Epithelial cell of proximal tubule (primary cell): ENCODE results near the gene LRIG1. TPM values are rescaled to one million over a fixed set of nuclear protein-coding genes. Genes with fewer than 3 reads are reported as not detected.

Experiments
- DNase-seq: peaks from one replicate; pipeline ENCODE4 v3.0.0-alpha.2; 2011; ENCODE audit warnings: low read depth
- H3K4me3 ChIP-seq: 2 replicates; pipeline ENCODE4 v1.5.1; 2011; ENCODE audit warnings: low read depth, mild to moderate bottlenecking, low read length
- CTCF ChIP-seq: conservative IDR thresholded peaks from 2 replicates; pipeline ENCODE4 v1.5.1; 2012; ENCODE audit warnings: low read depth, mild to moderate bottlenecking, low read length
- total RNA-seq: library from RNA; depleted of rRNA; stranded (reverse); fragments of >200 nt; gene quantifications from 2 replicates; pipeline ENCODE4 v1.2.3, GENCODE V29; 2015

The LRIG1 gene
- total RNA-seq, 1 donor from 2014 or later = 10.0 TPM

DNA sequence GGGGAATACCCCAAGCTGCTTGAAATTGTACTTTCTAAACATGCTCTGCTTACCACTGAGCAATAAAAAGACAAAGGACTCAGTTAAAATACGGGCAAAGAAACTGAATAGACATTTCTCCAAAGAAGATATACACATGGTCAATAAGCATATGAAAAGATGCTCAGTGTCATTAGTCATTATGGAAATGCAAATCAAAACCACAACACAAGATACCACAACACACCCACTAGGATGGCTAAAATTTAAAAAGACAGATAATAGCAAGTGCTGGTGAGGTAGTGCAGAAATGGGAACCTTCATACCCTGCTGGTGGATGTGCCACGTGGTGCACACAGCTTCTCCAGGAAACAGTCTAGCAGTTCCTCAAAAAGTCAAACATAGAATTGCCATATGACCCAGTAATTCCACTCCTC is 21.3 kb downstream of the LRIG1 start:
- DNase-seq = no peak
- TF ChIP-seq CTCF = no peak

DNA sequence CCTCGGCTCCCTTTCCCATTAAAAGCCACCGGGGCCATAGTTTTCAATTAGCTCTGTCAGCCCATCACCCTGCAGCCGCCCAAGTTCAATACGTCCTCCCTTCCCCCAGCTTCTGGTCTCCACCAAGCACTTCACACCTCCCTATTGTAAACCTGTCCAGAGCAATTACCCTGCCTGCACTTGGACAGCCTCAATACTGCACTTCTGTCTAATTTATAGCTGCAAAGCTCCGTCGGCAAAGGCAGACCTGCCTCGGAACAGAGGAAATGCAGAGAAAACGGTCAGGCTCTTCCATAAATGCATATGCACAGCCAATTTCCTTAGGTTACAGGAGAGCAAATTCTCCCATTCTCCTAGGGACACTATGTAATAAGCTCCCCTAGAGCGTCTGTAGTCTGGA is 21.9 kb downstream of the LRIG1 start:
- DNase-seq = no peak
- H3K4me3 ChIP-seq = no peak overlapping the region
- TF ChIP-seq CTCF = no peak

More for the DNA sequence above, 21.3 kb downstream of the LRIG1 start:
- no peak overlapping the region for H3K4me3 ChIP-seq

GRCh38 chr3:66477856-66478255 is 23.0 kb downstream of the LRIG1 start:
- DNase-seq = no peak
- H3K4me3 ChIP-seq = no peak overlapping the region
- TF ChIP-seq CTCF = no peak

DNA sequence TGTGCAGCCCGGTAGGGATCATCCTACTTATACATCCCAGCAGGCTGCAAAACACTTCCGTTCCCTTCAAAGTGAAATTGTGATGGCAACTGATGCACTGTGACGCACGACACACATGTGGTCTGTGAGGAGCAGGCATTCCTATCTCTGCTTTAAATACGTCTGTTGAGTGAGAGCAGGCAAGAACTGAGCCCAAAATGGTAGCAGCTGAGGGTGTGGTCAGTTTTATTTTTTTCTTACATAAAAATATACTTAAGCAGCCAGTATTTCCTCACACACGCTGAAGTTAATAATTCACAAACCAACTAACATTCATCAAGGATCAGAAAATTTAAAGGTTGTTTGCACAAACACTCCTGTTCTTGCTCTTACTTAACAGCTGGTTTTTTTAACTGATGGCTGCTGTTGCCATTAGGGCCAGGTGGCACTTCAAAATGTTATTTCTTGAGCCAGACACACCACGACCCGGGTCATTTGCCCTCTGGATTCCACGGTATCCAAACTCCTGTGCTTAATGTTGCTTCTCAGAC is 23.9 kb downstream of the LRIG1 start:
- H3K4me3 ChIP-seq = no peak overlapping the region
- no peak for TF ChIP-seq CTCF
- DNase-seq = no peak

DNA sequence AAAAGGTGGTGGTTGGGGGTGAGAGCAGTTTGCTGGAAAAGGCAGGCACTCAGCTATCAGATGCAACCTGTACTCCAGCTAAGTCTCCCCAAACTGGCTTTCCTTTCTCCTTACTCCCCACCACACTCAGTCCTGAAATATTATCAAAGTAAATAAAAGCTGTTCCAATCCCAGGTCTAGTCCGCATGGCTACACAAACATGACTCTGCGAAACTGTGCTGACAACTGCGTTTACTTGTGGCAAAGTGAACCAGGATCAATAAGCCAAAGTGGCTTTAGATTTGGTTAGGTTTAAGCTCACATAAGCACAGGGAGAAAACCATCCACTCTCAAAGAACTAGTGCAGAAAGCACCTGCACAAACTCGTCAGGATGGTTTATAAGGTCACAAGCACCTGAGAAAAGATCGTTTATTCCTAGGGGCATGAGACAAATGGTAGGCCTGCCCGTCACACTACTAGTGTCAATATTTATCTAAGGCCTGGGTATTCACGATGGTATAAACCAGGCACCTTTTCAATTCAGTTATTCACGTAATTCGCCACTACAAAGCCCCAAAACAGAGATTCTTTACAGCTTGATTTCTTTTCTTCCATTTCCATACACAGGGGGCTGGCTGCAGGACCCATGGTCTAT is 25.3 kb downstream of the LRIG1 start:
- no peak overlapping the region for H3K4me3 ChIP-seq
- no peak for DNase-seq
- TF ChIP-seq CTCF = no peak

GRCh38 chr3:66473692-66474091 is 27.1 kb downstream of the LRIG1 start:
- H3K4me3 ChIP-seq = no peak overlapping the region
- DNase-seq = no peak
- no peak for TF ChIP-seq CTCF

DNA sequence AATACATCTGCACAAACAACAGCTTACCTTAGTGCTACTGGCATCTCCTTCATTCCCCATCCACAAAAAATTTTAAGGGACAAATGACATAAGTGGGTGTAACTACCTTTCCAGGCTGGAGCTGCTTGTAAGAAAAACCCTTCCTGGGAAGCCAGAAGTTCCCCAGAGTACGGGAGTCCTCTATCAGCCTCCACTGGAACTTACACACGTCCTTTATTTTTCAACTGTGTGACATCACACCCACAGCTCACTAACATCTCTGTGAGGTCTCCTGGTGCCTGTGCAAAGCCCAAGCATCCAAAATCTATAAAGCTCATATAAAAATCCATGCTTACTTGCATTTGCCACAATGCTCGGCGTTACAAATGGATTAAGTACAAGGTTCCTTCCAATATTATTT is 27.6 kb downstream of the LRIG1 start:
- no peak for TF ChIP-seq CTCF
- no peak overlapping the region for H3K4me3 ChIP-seq
- DNase-seq = no peak
